ENCODE results near the gene CAMTA1.

Gene CAMTA1

GRCh38 chr1:7269525-7269924, 484.3 kb downstream of the CAMTA1 start (continued):
- no peak for TF ChIP-seq KLF17 (tag by site-specific recombination; IDR thresholded peaks at IDR 0.05)
- TF ChIP-seq BCL11B (tag by site-specific recombination; IDR thresholded peaks at IDR 0.05; ENCODE audit: low read depth): no peak
- TF ChIP-seq SETDB1 (IDR thresholded peaks at IDR 0.05; ENCODE audit: insufficient read length, low read length): peak; percentile 62
- TF ChIP-seq ZNF777 (tag by site-specific recombination; IDR thresholded peaks at IDR 0.05; ENCODE audit: borderline replicate concordance): no peak
- TF ChIP-seq ZNF302 (tag by site-specific recombination; IDR thresholded peaks at IDR 0.05; ENCODE audit: low read depth): no peak
- TF ChIP-seq KLF7 (tag by site-specific recombination; IDR thresholded peaks at IDR 0.05; ENCODE audit: borderline replicate concordance): no peak
- no peak for TF ChIP-seq ZXDB (tag by site-specific recombination; IDR thresholded peaks at IDR 0.05)

GRCh38 chr1:7274256-7274655, 489.0 kb downstream of the CAMTA1 start:
- H3K4me3 ChIP-seq (ENCODE audit: low read depth, low read length): no peak overlapping the region
- ChIA-PET CTCF (no interaction called here), POLR2A (no interaction called here)
- H3K9me3 ChIP-seq (ENCODE audit: control insufficient read depth, insufficient read depth, low read depth, low read length): no peaks in the 10 kb centered on the region
- no peaks in the 10 kb centered on the region for H3K36me3 ChIP-seq (ENCODE audit: control insufficient read depth in 2 of 2, insufficient read depth in 1 of 2, low read length in 2 of 2)
- TF ChIP-seq ZSCAN23 (tag by site-specific recombination; IDR thresholded peaks at IDR 0.05) (no peak), ZNF19 (tag by site-specific recombination; IDR thresholded peaks at IDR 0.05; ENCODE audit: low read depth) (no peak), ZNF837 (tag by site-specific recombination; IDR thresholded peaks at IDR 0.05) (no peak), ZNF621 (tag by site-specific recombination; IDR thresholded peaks at IDR 0.05) (no peak), ZNF174 (tag by site-specific recombination; IDR thresholded peaks at IDR 0.05) (no peak), ZBTB11 (tag by site-specific recombination; conservative IDR thresholded peaks at IDR 0.05; ENCODE audit: low read depth) (no peak), ZFHX2 (tag by site-specific recombination; conservative IDR thresholded peaks at IDR 0.05) (no peak), ELK4 (IDR thresholded peaks at IDR 0.05; ENCODE audit: borderline replicate concordance, low read depth, low read length) (no peak), ZNF530 (tag by site-specific recombination; IDR thresholded peaks at IDR 0.05; ENCODE audit: low read depth) (no peak), ZNF707 (tag by site-specific recombination; IDR thresholded peaks at IDR 0.05) (no peak), ZNF248 (tag by site-specific recombination; IDR thresholded peaks at IDR 0.05) (no peak), ZNF214 (tag by site-specific recombination; IDR thresholded peaks at IDR 0.05; ENCODE audit: borderline replicate concordance) (no peak), ZSCAN18 (tag by site-specific recombination; IDR thresholded peaks at IDR 0.05) (no peak), ZNF677 (tag by site-specific recombination; IDR thresholded peaks at IDR 0.05) (no peak), ZNF624 (tag by site-specific recombination; IDR thresholded peaks at IDR 0.05) (no peak), ZNF571 (tag by site-specific recombination; IDR thresholded peaks at IDR 0.05) (no peak), ZNF239 (tag by site-specific recombination; IDR thresholded peaks at IDR 0.05) (no peak), ZNF10 (tag by site-specific recombination; IDR thresholded peaks at IDR 0.05) (no peak), ZNF658 (tag by site-specific recombination; IDR thresholded peaks at IDR 0.05) (no peak), ZNF510 (tag by site-specific recombination; IDR thresholded peaks at IDR 0.05; ENCODE audit: insufficient replicate concordance) (no peak)
- H3K4me1 ChIP-seq (ENCODE audit: control insufficient read depth, insufficient read depth, low read length): no peaks in the 10 kb centered on the region
- H3K27ac ChIP-seq (ENCODE audit: extremely low read depth, low read depth, low read length): no peak overlapping the region

Data from HEK293 (cell line).